HG02973 (cell line): ENCODE results near the gene TMSB4Y.

ENCODE experiments used
- ATAC-seq: cut with Tn5 transposase; IDR thresholded peaks from one replicate; pipeline ENCODE4 v1.9.1; 2021; ENCODE audit warnings: moderate library complexity; ENCODE audit not compliant: unreplicated experiment

TMSB4Y gene

GRCh38 chrY:13703568-13703968 is at the start of gene TMSB4Y:
Gene TMSB4Y (plus strand): TSS chrY:13703899.
- ATAC-seq, result peak; percentile 87

- no peak for ATAC-seq
These were observed 39.5 kb upstream of the TMSB4Y start for GRCh38 chrY:13664162-13664561.

DNA sequence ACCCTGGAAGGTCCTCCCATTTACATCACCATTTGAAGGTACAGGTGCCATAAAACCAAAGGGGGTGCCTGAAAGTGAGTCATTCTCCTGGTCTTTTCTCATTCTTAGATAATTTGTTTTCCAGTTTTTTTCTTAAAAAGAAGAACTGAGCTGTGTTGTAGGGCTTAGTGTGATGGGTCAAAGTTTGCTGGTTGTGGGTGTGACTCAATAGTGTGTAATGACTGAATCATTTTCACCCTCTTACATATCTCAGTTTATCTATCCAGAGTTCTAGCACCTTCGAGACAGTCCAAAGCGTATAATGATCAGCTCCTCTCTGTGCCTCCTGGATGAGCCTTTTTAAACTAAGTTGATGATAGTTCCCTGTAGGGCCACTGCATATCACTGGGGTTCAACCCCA is 32.6 kb upstream of the TMSB4Y start:
- ATAC-seq, result no peak

DNA sequence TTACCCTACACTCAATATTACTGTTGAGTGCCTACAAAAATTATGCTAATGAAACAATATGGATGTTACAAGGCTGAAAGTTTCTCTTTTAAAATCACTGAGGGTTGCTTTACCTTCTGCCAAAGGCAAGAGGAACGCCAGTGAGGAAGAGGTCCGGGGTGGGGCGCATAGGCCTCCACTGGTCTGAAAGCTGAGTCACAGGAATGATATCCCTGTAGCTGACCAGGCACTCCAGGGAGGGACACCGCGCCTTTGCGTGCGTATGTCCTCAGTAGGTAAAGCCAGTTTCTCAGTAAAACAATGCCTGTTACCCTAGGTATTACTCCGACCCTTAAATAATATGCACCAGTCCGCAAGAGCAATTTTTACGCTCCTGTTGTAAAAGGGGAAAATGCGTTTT is 1.4 kb upstream of the TMSB4Y start:
- ATAC-seq, result no peak

DNA sequence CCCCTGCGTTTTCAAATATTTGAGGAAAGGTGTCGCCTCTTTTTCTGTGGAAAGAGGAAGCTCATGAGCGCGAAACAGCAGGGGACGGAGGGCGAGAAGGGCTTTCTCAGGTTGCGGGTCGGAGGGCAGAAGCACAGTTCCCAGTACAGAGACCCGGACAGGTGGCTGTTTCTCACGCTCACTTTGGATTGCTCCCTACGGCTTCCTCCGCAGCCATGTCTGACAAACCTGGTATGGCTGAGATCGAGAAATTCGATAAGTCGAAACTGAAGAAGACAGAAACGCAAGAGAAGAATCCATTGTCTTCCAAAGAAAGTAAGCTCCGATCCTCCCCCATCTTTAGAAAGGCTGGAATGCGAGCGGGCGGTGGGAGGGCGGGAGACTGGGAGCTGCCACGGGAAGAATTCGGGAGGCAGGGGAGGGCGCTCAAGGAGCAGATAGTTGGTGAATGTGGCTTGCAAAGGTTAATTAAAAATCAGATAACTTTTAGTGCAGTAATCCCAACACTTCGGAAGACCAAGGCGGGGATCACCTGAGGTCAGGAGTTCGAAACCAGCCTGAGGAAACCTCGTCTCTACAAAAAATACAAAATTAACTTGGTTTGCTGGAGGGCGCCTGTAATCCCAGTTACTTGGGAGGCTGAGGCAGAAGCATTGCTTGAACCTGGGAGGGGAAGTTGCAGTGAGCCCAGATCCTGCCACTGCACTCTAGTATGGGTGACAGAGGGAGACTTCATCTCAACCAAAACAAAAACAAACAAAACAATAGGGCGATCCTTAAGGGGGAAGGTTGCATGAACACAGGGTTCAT is 627 bp downstream of the TMSB4Y start:
- ATAC-seq, result peak; percentile 9

- no peak for ATAC-seq
These were observed 1.5 kb downstream of the TMSB4Y start for GRCh38 chrY:13705197-13705596.

- ATAC-seq, result no peak
These were observed 4.3 kb downstream of the TMSB4Y start for GRCh38 chrY:13708038-13708437.

DNA sequence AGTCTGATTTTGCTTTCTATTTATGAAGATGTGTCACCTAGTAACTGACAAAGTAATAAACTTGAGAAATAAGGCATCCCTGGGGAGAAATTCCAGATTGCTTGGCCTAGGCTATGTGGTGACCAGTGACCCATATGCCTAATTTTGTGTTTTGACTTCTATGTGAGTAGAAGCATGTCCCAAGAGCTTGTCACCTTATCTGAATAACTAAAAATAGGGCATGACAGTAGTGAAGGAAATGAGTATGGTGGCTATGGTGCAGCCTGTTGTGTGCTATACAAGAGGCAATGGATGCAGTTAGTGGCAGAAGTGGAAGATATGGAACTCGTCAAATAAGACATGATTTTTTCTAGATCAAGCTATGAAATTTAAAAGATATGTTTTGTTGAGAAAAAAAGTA is 15.3 kb downstream of the TMSB4Y start:
- ATAC-seq, result no peak

DNA sequence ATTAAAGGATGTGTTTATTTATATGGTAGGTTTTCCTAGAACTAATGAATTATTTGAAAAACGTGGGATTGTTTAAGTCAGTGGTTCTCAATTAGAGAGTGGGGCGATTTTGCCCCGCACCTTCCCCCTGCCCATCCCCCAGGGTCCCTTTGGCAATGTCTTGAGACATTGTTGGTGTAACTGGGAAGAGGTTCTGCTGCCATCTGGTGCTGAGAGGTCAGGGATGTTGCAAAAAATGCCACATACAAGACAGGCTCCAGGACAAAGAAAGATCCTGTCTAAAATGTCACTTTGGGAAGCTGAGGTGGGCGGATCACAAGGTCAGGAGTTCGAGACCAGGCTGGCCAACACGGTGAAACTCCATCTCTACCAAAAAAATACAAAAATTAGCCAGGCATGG is 25.8 kb downstream of the TMSB4Y start:
- no peak for ATAC-seq

GRCh38 chrY:13738618-13739017 is 34.9 kb downstream of the TMSB4Y start:
- ATAC-seq, result no peak

DNA sequence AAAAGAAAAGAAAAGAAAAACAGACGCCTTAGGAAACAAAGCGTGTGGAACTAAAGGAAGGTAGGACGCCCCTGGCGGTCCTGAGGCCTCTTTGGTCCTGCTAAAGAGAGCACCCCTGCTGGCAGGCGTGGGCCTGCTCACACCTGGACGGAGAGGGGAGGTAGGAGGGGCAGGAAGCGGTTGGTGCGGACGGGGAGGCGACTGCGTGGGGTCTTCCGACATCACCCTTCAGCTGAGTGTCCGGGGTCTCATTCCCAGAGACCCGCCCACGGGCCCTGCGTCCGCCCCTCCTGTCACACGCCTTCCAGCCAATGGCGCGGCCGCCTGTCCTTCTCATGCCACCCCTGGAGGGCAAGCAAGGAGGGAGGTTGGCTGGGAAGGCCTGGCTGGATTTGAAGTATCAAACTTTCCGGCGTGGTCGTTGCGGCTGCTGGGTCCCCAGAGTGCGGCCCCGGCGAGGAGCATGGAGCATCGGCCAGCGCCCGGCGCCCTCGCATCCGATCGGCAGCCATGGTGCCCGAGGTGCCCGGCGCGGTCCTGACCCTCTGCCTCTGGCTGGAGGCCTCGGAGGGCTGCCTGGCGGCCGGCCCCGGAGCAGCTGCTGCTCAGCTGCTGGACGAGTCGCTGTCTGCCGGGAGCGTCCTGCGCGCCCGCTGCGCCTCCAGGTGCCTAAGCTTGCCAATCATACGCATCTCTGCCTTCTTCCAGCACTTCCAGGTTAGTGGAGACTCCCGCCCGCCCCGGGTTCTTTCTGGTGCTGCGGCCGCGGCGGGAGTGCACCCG is 47.8 kb downstream of the TMSB4Y start:
- ATAC-seq, result peak; percentile 94

- no peak for ATAC-seq
These were observed 51.0 kb downstream of the TMSB4Y start for GRCh38 chrY:13754661-13755060.
